GM19025 (cell line): ENCODE measurements around the gene EIF5A.
A peak's percentile ranks its signal among the peaks of the same experiment; 100 is the strongest.
"Not testable (repeated sequence)": the region's sequence is repeated elsewhere in the genome, so short reads cannot be mapped to it uniquely, and the experiment has no call there.

ENCODE experiments used
- ATAC-seq: cut with Tn5 transposase; IDR thresholded peaks from one replicate; pipeline ENCODE4 v1.9.1; 2021; ENCODE audit warnings: mild to moderate bottlenecking, low read depth, moderate library complexity; ENCODE audit not compliant: unreplicated experiment

EIF5A gene

DNA sequence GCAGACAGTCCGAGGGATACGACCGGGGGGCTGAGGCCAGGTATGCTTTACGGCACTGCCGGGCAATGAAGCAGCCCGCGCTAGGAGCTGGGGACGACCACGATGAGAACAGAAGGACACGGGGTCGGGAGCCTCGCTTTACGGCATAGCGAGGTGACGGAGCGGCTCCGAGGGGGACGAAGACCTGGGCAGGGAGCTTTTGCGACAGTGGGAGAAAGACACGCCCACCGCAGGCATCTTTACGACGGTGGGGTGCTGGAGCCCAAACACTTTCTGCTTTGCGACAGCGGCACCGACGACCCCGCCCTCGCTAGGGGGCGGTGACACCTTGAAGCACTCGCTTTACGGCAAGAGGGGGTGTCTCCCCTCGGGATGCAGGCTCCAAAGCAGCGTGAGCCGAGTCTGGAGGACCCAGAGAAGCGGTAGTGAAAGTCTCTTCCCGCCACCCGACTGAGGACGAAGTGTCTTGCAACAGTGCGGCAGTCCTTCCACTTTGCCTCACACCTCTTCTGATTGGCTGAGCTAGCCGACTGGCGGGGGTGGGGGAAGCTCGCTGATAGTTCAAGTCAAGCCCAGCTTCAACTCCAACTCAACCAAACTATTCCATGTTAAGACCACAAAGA is 22.1 kb downstream of the EIF5A start:
- ATAC-seq, result peak; percentile 43

GRCh38 chr17:7329997-7330637 is 22.7 kb downstream of the EIF5A start:
- ATAC-seq, result peak; percentile 50

DNA sequence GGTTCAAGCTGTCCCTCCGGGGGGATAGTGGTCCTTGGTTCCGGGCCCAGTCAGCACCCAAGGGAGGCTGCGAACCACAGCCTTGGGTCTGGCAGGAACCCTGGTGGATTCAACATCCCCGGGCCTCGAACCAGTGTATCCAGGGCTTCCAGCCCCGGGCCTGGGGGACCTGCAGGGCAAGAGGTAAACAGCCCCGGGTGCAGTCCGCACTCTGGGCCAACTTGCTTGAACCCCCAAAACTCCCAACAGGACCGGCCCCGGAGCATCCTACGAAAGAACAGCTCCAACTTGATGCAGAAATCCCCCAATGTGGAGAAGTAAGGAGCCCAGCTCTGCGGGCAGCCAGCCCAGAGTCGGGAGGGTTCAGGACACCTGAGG is 23.2 kb downstream of the EIF5A start:
- no peak for ATAC-seq

GRCh38 chr17:7332111-7332510 is 24.7 kb downstream of the EIF5A start:
- ATAC-seq, result no peak

GRCh38 chr17:7332600-7333069 is 25.2 kb downstream of the EIF5A start:
- not testable (repeated sequence) for ATAC-seq

GRCh38 chr17:7334938-7335538 is 27.6 kb downstream of the EIF5A start:
- no peak for ATAC-seq

- ATAC-seq, result not testable (repeated sequence)
Observed at GRCh38 chr17:7335765-7336164, 28.3 kb downstream of the EIF5A start.

DNA sequence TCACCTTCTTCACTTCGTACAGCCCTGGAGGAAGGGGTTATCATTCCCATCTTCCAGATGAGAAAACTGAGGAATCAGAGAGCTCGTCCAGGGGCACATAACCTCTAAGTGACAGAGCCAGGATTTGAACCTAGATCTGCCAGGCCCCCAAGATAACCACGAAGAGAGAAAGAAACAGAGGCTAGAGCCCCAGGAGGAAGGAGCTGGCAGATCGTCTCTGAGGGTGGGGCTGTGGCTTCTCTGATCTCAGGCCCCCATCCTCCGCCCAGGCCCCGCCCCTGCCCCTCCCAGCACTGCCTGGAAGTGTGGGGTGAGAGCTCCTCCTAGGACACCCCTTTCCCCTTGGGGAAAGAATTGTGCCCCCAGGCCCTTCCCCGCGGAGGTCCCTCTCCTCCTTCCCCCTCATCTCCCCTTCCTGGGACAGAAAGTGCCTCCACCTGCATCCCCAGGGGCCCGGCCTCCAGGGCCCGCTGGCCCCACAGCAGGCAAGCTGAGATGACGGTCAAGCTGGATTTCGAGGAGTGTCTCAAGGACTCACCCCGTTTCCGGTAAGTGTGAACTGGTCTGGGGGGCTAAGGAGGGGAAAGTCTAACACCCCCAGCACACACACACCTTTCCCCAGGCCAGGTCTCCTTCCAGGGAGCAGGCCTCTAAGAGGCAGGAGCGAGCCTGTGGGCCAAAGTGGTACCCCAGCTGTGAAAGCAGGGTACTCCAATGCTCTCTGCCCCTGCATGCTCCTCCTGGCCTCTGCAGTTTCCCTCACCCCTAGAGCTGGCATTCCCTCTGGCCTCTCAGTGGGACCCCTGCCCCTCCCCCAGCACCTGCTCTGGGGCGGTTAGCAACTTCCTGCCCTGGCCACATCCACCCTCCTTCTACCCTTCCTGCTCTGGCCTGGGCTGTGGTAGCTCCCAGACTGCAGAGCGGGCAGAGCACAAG is 29.1 kb downstream of the EIF5A start, which contains the start of gene ACAP1:
Gene ACAP1 (plus strand): TSS at position 290 of the 936 bp plus-strand sequence. CDS start 206 bp downstream, at position 496.
- ATAC-seq, result peak; percentile 68

DNA sequence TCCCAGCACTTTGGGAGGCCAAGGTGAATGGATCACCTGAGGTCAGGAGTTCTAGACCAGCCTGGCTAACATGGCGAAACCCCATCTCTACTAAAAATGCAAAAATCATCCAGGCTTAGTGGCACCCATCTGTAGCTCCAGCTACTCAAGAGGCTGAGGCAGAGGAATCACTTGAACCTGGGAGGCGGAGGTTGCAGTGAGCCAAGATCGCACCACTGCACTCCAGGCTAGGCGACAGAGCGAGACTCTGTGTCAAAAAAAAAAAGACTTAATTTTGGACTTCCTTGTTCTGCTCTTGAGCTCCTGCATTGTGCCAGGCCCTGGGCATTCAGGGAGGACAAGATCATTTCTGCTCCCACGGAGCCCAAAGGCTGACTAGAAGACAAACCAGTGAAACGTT is 30.2 kb downstream of the EIF5A start:
- ATAC-seq, result not testable (repeated sequence)

- no peak for ATAC-seq
Observed at GRCh38 chr17:7340179-7340578, 32.8 kb downstream of the EIF5A start.

DNA sequence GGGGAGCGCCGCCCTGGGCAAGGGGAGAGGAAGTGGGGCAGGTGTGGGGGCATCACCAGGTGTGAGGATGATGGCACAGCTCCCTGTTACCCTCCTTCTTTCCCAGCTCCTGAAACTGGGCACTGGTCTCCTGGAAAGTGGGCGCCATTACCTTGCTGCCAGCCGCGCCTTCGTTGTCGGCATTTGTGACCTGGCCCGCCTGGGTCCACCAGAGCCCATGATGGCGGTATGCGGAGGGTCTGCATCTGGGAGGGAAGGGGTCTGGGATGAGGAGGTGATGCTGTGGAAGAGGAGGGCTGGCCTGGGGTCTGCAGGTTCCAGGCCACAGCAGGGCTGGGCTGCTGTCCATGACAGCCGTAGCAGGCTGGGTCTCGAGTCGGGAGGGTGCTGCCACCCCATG is 34.4 kb downstream of the EIF5A start:
- no peak for ATAC-seq

- ATAC-seq, result no peak
Observed at GRCh38 chr17:7343250-7343649, 35.8 kb downstream of the EIF5A start.

DNA sequence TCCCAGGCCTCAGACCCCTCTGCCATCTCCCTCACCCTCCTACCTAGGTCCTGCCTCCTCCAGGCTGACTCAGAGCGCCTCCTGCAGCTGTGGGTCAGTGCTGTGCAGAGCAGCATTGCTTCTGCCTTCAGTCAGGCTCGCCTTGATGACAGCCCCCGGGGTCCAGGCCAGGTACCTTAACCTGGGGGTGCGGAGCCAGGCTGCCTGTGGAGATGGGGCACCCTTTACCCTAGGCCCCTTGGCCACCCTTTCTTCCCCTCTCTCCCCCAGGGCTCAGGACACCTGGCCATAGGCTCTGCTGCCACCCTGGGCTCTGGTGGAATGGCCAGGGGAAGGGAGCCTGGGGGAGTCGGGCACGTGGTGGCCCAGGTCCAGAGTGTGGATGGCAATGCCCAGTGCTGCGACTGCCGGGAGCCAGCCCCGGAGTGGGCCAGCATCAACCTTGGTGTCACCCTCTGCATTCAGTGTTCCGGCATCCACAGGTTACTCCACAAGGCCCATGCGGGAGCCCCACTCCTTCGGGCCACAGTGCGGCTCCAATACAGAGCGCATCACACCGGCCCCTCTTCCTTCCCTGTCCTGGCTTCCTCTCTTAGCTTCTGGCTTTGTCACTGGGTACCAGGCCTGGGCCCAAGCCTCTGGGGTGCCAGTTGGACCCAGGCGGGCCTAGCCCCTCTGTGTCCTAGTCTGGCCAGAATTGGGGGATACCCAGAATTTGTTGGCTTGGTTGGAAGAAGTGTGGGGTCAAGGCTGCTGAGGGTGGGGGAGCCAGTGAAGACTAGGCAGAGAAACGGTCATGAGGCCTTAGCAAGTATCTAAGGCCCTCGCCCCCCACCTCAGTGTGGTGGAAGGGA is 39.6 kb downstream of the EIF5A start:
- ATAC-seq, result no peak

DNA sequence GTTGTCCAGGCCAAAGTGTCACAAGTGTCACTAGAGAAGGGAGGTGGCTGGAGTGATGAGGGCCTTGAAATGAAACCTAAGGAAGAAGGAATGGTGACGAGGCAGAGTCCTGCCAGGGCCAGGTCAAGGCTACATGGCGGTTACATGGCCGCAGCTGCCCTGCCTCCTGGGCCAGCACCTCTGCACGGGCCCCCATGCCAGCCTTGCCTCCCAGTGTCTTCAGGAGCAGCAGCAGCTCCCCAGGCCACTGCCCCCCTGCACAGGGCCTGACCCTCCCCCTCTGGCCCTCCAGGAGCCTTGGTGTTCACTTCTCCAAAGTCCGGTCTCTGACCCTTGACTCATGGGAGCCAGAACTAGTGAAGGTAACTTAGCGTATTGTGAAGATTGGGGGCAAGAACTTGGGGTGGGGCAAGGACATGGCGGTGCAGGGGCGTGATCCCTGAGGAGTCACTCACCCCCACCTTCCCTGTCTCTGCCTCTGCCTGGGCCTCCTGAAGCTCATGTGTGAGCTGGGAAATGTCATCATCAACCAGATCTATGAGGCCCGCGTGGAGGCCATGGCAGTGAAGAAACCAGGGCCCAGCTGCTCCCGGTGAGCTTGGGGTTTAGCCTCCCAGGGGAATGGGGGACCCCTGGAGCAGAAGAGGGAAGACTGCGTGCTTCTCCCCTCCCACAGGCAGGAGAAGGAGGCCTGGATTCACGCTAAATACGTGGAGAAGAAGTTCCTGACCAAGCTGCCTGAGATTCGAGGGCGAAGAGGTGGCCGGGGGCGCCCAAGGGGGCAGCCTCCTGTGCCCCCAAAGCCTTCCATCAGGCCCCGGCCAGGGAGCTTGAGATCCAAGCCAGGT is 40.4 kb downstream of the EIF5A start:
- ATAC-seq, result no peak

- ATAC-seq, result no peak
Observed at GRCh38 chr17:7348478-7349242, 41.2 kb downstream of the EIF5A start.

GRCh38 chr17:7351665-7352502 is 44.5 kb downstream of the EIF5A start, which contains the start of gene KCTD11:
TSS of gene KCTD11 (plus strand) at chr17:7352162.
- ATAC-seq, result peak; percentile 65

GRCh38 chr17:7352503-7352889 is 45.1 kb downstream of the EIF5A start:
- ATAC-seq, result no peak
